ENCODE results near the gene UCN2.

GRCh38 chr3:48518069-48518468 lies 45.5 kb downstream of the UCN2 start:
- TF ChIP-seq TAF1 (IDR thresholded peaks at IDR 0.05; ENCODE audit: borderline replicate concordance, low read depth, low read length) (no peak), POLR2AphosphoS5 (IDR thresholded peaks at IDR 0.05; ENCODE audit: low read depth, low read length) (no peak; the same call in 1 of the 2 replicates), POLR2A (IDR thresholded peaks at IDR 0.05; ENCODE audit: low read depth, low read length) (no peak)
